GM19023 (cell line): Measurements from ENCODE around the gene TMEM72.

Experiments used
- ATAC-seq: cut with Tn5 transposase; IDR thresholded peaks from one replicate; pipeline ENCODE4 v1.9.1; 2021; ENCODE audit warnings: mild to moderate bottlenecking, moderate library complexity; ENCODE audit not compliant: unreplicated experiment

The TMEM72 gene

DNA sequence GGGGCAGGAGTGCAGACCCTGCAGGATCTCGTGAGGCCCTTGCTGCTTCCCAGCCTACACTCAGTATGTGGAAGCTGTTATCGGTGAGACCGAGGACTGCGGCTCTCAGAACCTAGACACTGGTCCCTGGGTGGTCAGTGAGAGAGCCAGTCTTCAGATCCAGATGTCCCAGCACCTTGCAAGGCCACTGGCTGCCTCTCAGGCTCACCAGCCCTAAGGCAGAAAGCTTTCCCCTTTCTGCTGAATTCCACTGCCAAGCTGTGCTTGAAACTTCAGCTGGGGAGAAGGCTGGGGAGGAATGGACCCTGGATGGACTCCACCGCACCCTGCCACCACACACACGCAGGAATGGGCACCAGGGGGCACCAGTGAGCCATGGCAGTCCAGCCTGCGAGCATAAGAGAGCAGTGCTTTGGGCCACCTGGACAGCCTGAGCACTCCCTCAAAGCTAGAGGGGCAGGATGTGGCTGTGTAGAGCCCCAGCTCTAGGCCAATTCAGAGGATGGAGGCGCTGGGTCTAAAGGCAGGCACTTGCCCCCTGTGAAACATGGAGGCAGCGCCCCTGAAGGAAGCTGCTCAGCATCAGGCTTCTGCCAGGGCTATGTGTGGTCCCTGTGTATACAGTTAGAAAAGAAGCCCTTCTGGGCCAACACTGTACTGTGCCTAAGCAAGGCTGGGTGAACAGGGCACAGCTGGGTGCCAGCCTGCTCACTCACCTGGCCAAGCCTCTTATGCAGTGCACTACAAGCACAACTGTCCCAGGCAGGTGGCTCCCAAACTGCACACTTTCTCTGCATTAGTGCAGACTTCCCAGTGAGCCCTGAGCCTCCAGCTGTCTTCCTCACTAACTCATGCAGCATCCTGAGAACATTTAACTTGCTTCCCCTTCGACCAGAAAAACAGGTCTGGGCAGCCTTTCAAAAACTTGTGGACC is 21.6 kb downstream of the TMEM72 start:
- ATAC-seq: peak; percentile 92

DNA sequence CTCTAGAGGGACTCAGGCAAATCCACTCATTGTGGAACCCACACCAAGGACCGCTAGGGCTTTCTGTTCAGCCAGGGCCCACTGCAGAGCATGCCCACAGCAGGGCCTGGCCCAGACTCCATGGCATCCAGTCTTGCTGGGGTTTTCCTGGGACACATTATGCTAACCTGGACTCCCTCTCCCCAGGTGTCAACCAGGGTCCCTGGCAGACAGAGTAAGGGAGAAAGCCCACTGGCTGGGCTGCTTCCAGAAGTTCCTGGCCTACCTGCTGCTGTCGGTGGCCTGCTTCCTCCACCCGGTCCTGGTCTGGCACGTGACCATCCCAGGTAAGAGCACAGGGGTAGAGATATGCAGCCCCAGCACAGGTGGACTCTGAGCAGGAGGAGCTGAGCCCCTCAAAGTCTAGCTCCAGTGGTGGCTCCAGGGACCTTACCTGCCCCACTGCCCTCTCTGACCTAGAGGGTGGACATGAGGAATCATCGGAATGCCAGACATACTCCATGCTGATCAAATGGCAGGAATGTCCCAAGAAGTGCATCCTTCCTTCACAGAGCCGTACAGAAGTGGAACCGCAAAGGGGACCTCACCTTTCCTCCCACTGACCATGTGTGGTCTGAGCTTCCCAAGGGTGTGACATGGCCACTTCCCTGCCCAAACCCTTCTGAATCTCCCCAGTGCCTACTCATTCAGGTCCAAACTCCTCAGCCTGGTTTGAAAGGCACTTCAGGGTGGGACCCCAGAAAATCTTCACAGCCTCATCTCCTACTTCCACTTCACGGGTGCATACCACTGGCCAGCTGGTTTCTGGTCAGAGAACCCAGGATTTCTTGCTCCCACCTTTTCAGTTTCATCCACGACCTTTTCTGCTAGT is 22.5 kb downstream of the TMEM72 start:
- ATAC-seq: no peak

DNA sequence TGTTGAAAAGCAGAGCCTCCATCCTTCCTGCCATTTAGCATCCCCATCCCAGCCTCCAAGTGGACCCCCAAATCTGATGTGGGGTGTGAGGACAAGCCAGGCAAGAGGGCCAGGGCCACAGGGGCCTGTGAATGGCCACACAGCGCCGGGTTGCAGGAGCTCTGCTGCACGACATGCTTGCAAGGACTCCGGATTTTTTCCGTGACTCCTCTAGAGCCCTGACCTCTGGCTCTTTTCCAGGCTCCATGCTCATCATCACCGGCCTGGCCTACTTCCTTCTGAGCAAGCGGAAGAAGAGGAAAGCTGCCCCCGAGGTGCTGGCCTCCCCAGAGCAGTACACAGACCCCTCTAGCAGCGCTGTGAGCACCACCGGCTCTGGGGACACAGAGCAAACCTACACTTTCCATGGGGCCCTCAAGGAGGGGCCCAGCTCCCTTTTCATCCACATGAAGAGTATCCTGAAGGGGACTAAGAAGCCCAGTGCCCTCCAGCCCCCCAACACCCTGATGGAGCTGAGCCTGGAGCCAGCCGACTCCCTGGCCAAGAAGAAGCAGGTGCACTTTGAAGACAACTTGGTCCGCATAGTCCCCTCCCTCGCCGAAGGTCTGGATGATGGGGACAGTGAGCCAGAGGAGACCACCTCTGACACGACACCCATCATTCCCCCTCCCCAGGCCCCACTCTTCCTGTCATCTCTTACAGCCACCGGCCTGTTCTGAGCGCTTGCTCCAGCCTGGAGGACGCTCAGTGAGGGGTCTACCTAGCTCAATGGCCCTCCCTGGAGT is 23.5 kb downstream of the TMEM72 start:
- ATAC-seq: no peak

DNA sequence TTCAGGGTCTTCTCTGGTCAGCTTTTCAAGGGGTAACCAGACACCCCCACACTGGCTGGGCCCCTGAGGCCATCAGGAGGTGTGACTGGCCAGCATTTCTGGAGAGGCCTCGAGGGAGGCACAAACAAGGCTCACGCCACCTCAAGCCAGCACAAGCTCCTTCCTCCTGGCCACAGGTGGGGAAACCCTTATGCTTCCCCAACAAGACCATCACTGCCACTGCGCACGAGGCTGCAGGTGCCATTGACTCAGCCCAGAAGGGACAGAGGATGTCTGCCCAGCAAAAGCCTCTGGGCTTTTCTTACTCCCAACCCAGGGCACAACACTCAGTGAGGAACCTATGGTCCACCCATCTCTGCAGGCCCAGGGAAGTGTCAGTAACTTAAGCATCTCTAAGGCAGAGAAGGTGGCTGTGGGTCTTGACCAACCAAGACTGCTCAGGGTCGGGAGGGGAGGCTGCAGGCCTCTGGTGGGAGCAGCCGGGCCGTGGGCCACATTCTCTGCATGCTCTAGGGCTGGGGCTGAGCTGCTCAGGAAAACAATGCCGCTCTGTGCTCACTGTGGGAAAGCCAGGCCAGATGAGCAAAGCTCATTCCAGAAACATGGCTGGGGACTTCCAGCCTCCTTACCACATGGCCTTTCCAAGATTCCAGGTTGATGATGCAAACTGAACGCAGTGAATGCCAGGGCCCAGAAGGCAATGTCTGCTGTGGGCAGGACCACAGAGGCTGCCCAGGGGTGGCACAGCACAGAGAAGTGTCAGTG is 24.2 kb downstream of the TMEM72 start:
- ATAC-seq: no peak

DNA sequence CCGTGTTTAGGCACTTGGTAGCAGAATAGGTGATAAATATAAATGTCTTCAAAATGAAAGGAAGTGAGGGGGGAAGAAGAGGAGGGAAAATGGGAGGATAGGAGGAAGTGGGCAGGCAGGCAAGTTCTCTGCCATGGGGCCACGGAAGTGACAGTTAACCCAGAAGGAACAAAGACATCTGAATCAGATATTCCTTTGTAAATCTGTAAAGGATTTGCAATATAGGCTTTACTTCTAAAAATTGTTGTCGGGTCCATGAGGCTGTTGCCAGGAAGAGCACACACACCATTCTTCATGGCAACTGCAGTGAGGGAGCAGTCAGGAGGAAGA is 24.8 kb downstream of the TMEM72 start:
- no peak for ATAC-seq

DNA sequence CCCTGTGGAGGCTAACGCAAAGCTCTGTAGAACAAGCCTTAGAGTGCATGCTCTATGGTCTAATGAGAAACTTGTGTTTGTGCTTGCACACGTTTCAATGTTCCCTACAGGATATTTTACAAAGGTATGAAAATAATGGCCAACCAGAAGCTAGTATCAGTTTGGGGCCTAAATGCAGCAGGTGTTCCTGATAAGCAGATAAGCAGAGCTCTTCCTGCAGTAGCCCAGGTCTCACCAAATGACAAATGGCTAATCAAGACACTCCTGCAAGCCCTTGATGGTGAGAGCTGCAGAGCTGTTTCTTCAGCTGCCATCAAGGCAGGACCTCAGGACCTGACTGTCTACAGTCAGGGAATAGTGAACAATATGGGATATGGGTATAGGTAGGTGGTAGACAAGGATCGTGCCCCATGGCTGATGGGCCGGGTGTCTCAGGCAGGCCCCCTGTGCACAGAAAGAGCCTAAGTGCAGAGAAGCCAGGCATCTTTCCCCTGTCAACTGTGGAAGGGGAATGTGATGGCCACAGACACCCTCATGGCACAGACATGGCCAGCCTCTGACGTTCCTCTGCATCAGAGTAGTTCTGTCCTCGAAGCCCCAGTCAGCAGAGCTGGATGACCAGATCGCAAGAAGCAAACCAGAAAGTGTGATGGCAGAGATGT is 25.3 kb downstream of the TMEM72 start:
- no peak for ATAC-seq

DNA sequence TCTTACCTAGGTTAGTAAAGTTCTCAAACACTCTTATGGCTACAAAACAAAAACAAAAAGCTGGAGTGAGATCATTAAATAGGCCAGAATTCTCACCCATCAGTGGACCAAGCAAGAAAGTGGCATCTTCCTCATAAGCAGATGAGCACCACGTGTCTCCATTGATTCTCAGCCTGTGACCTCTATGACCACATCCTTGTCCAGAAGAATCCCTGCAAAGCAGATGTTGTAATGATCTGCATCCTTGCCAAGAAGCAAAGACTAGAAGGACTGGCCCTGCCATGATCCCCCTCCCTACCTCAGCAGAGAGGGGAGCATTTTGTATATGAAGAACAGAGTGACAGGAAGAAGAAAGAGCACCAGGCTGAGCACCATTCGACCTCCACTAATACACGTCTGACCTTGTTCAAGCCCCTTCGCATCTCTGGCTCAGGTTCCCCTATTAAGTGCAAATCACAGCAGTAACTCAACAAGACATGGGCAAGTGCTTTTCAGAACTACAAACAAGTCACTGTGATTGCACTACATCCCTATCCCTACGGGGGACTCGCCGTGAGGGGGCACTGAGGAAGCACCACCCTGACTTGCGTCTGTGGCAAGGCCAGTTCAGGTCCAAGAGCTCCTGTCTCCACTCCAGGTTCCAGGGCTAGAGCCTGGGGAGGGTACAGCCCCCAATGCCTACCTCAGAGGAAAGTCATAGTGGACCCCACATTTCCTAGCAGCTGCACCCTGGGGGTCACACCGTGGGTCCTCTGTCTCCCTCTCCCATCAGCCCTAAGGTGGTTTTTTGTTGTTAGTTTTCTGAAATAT is 26.3 kb downstream of the TMEM72 start:
- ATAC-seq: no peak

DNA sequence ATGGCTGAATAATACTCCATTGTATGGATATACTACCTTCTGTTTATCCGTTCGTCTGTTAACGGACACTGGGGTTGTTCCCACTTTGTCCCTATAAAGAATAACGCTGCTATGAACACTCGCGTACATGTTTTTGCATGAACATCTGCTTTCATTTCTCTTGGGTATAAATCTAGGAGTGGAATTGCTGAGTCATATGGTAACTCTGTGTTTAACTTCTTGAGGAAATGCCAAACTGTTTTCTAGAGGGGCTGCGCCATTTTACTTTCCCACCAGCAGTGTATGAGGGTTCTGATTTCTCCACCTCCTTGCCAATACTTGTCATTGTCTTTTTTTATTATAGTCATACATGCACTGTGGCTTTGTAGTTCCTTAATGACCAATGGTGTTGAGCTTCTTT is 27.8 kb downstream of the TMEM72 start:
- ATAC-seq: no peak

DNA sequence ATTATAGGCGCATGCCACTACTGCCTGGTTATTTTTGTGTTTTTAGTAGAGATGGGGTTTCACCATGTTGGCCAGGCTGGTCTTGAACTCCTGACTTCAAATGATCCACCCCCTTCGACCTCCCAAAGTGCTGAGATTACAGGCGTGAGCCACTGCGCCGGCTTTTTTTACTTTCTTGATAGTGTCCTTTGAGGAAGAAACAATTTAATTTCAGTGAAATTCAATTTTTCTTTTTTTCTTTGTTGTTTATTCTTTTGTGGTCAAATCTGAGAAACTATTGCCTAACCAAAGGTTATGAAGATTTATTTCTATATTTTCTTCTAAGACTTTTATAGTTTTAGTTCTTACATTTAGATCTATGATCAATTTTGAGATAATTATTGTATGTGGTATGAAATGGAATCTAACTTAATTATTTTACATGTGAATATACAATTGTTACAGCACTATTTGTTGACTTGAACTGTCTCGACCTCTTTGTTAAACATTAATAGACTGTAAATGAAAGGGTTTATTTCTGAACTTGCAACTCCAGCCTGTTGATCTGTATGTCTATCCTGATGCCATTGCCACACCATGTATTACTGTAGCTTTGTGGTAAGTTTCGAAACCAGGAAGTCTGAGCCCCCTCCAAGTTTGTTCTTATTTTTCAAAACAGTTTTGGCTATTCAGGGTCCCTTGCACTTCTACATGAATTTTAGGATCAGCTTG is 28.7 kb downstream of the TMEM72 start:
- no peak for ATAC-seq

DNA sequence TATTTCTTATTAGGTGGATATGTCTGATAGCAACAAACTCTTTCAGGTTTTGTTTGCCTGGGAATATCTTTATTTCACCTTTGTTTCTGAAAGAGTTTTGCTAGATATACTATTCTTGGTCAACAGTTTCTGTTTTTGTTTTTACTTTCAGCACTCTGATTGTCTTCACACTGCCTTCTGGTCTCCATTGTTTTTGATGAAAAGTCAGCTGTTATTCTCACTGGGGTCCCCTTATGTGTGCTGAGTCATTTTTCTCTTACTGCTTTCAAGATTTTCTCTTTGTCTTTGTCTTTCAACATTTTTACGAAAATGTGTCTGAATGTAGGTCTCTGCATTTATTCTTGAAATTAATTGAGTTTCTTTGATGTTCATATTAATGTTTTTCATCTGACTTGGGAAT is 33.2 kb downstream of the TMEM72 start:
- no peak for ATAC-seq

DNA sequence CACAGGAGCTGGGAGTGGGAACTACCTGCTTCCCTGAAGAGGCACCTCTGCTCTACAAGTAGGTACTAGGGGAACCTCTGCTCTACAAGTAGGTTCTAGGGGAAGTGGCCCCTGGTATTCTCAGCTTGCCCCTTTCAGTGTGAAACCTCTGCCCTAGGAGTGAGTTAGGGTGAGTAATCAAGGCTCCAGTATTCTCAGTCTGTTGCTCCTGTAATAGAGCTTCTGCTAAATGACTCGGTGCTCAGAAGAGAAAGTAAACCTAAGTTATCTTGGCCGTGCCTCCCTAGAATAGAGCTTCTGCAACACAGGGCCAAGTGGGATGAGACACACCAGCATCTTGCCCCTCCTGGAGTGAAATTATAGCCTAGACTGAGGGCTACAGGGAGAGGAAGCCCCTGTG is 35.1 kb downstream of the TMEM72 start:
- ATAC-seq: peak; percentile 56

DNA sequence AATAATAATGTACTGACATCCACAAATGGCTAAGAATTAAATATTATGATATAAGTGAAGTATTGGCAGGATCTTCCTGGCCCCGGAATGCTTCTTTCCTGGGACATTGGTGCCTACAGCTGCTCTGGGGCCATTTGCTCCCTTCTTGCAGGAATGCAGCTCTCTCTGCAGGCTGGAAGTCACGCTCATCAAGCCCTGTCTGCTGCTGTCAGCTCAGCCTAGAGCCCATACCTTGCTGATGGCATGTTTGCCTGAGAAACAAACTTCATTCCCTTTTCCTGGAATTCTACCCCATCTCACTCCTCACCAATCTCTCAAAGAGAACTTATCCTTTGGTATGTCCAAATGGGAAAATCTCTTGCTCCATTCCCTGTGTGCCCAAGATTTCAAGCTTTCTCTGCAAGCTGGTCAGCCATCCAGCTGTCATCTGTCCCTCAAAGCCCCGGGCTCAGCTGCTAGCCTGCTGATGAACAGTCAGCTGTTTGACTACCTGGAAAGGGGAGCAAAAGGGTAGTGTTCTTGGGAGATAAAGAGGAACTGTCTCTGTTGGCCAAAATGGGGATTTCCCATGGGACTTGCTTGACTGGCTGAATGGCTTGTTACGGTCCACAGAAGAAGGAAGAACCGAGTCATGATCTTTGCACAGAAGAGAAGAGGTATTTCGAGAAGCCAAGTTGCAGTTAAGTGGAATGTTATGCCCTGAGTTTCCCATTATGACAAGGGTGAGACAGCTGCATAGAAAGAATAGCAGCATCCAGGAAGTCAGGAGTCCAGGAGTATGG is 36.4 kb downstream of the TMEM72 start:
- ATAC-seq: peak; percentile 73

DNA sequence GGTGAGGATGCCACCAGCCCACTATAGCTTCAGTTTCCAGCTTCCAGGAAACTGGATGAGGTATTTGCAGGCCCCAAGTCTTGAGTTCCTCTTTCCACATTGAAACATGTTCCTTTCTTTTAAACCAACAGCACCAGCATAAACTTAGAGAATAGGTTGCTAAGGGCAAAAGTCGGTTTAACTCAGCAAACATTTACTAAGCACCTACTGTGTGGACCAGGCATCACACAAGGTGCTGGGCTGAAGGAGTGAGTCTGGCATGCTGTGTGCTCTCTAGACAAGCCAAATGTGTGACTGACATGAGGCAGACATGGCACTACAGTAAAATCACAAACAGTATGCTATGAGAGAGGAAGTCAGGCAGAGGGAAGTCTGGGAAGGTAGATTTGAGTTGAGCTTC is 37.5 kb downstream of the TMEM72 start:
- no peak for ATAC-seq

DNA sequence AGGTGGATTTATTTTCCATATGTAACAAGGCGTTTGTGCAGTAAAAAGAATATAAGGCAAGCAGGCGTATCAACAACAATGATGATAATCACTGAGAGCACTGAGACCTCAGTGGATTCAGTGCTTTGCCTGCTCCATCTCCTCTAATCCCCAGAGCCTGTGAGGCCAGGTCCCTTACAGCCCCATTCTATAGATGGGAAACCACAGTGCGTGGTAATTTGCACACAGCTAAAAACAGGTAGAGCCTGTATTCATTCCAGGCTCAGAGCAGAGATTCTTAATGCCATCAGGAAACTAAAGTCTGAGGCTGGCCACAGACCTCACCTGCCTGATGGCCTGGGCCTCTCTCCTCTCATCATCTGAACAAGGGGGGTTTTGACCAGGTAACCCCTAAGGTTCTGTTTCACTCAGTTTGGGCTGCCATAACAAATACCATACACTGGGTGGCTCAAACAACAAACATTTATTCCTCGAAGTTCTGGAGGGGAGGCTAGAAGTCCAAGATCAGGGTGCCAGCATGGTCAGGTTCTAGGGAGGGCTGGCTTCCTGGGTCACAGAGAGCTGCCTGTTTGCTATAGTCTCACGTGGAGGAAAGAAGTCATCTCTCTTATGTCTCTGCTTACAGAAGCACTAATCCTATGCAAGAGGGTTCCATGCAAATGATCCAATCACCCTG is 38.1 kb downstream of the TMEM72 start:
- no peak for ATAC-seq

DNA sequence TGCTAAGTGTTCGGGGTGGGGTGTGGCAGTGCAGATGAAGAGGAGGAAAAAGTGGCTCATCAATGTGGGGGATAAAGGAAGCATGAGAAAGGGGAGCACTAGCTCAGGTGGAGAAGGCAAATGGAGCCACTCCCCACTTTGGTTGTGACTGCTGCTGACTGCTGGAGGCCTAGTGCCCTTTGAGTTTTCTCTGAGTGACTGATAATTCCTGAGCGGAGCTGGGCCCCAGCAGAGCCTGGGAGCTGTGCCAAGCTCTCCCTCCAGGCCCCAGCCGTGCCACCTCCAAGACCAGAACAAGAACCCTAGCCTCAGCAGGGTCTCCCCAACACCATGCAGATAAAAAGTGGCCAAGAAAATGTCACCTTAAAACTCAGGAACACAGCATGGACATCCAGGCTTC is 38.8 kb downstream of the TMEM72 start:
- no peak for ATAC-seq

DNA sequence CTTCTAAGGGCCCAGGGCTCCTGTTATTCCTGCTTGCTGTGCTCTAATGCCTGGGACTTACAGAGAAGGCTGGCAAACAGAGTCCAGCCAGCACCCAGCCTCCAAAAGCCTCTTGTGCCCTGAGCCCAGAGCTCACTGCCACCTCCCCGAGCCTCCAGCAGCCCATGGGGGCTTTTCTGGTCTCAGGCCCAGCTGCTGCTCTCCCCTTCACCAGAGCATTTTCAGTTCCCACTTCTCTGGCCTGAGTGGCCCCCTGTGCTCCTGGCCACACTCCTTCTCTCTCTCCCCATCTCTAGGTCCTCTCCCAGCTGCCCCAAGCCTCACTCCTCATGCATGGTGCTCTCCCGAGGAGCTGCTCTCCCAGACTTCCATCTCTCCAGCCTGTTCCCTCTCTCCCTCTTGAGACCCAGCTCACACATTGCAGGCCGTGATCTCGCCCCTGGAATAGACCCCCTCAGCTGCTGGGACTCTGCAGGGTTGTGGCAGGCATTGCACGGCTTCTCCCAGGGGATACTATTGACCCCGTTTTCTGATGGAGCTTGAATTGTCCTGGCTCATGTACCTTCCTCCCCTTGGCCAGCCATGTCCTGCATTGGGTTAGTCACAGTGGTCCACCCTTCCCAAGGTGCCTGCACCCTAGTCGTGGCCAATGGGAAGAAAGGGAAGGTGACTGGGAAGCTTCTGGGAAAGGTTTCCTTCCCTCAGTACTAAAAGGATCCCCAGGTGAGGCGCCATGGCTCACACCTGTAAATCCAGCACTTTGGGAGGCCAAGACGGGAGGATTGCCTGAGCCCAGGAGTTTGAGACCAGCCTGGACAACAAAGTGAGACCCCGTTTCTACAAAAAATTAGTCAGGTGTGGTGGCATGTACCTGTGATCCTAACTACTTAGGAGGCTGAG is 39.4 kb downstream of the TMEM72 start:
- ATAC-seq: no peak
